HepG2 (cell line): Measurements from ENCODE around the gene TLE2.

ENCODE experiments used
- ARHGAP35 ChIP-seq: sonication (generic); formaldehyde crosslinking; IDR thresholded peaks from 2 replicates; pipeline ENCODE4 v1.9.0; 2022; ENCODE audit warnings: mild to moderate bottlenecking, inconsistent platforms, moderate library complexity, missing genetic modification reagents, borderline replicate concordance
- ATF1 ChIP-seq: IDR thresholded peaks from 2 replicates; pipeline ENCODE4 v1.6.1; 2016; ENCODE audit warnings: mild to moderate bottlenecking, control low read depth
- CHD4 ChIP-seq: fragments of 200-600 bp; sonication (generic); IDR thresholded peaks from 2 replicates; pipeline ENCODE4 v1.7.0; 2017; ENCODE audit warnings: mild to moderate bottlenecking, low read length, borderline replicate concordance
- CTCF ChIP-seq: sonication (generic); formaldehyde crosslinking; IDR thresholded peaks from 2 replicates; pipeline ENCODE4 v1.5.0; 2020; ENCODE audit warnings: mild to moderate bottlenecking, missing genetic modification reagents, moderate library complexity
- FOXA1 ChIP-seq, 2 experiments: fragments of 450-650 bp in 1 of 2; sonication (generic) in 1 of 2; formaldehyde crosslinking in 1 of 2; IDR thresholded peaks; 2 replicates each; pipeline versions ENCODE4 v1.4.0 to v1.6.1; 2016 to 2020; ENCODE audit warnings: missing genetic modification reagents in 1 of 2
- RFX5 ChIP-seq: IDR thresholded peaks from 2 replicates; pipeline ENCODE4 v1.6.1; 2011; ENCODE audit warnings: low read depth, low read length, improper control_type of control experiment
- ZBTB21 ChIP-seq: sonication (generic); formaldehyde crosslinking; IDR thresholded peaks from 2 replicates; pipeline ENCODE4 v1.4.0; 2020; ENCODE audit warnings: missing genetic modification reagents
- ZNF280D ChIP-seq: sonication (generic); formaldehyde crosslinking; IDR thresholded peaks from 2 replicates; pipeline ENCODE4 v1.5.1; 2020; ENCODE audit warnings: mild to moderate bottlenecking, missing genetic modification reagents

- TF ChIP-seq CTCF (CRISPR knock-in tag) = no peak
- no peak for TF ChIP-seq CHD4
- no peak for TF ChIP-seq ZNF280D
- no peak for TF ChIP-seq FOXA1 (IDR thresholded peaks at IDR 0.05)
- TF ChIP-seq FOXA1 (CRISPR knock-in tag; IDR thresholded peaks at IDR 0.05) = no peak; the same call in 1 of the 2 replicates
- no peak for TF ChIP-seq ZBTB21 (CRISPR knock-in tag)
- peak; percentile 33; the same call in 1 of the 2 replicates for TF ChIP-seq RFX5
- no peak for TF ChIP-seq ARHGAP35 (CRISPR knock-in tag)
- TF ChIP-seq ATF1 = no peak
Observed at GRCh38 chr19:2977001-2977745, 51.9 kb downstream of the TLE2 start, which contains the start of gene TLE6.
